Activated CD4-positive, alpha-beta T cell treated with anti-CD3 and anti-CD28 coated beads for 36 hours (primary cell): Measurements from ENCODE around the gene PLA2G4F. TPM values are rescaled to one million over a fixed set of nuclear protein-coding genes. Genes with fewer than 3 reads are reported as not detected.

ENCODE experiments used
- ATAC-seq: fragments of 200-7000 bp; cut with Tn5 transposase; one replicate; pipeline ENCODE4 v1.10.0; 2021; ENCODE audit warnings: mild to moderate bottlenecking, moderate library complexity
- CTCF ChIA-PET: fragments of 350-600 bp; sonication (Branson Sonifier 250); formaldehyde crosslinking; loops from one replicate; lab custom pipeline; 2021; ENCODE audit warnings: antibody characterized with exemption; lab: Charles Lee
- POLR2A ChIA-PET: fragments of 350-600 bp; sonication (Branson Sonifier 250); formaldehyde crosslinking; loops from one replicate; lab custom pipeline; 2021; ENCODE audit warnings: antibody characterized with exemption, inconsistent platforms; lab: Charles Lee
- DNase-seq: peaks from one replicate; pipeline ENCODE4 v3.0.0-alpha.2; 2020
- H3K27ac Mint-ChIP-seq: one replicate; pipeline ENCODE4 v1.8.0; 2021; ENCODE audit warnings: mixed read lengths
- H3K27me3 Mint-ChIP-seq: one replicate; pipeline ENCODE4 v1.8.0; 2021; ENCODE audit warnings: mixed read lengths
- H3K36me3 Mint-ChIP-seq: one replicate; pipeline ENCODE4 v1.8.0; 2021; ENCODE audit warnings: low read depth, mixed read lengths
- H3K4me1 Mint-ChIP-seq: one replicate; pipeline ENCODE4 v1.8.0; 2021; ENCODE audit warnings: mixed read lengths
- H3K4me3 Mint-ChIP-seq: one replicate; pipeline ENCODE4 v1.8.0; 2021; ENCODE audit warnings: mild to moderate bottlenecking, moderate library complexity, mixed read lengths
- H3K9me3 Mint-ChIP-seq: one replicate; pipeline ENCODE4 v1.8.0; 2021; ENCODE audit warnings: low read depth, mixed read lengths
- intact Hi-C, 2 experiments: fragments of 100-400 bp; cut with DNase I in 1 of 2; cut with micrococcal nuclease in 1 of 2; formaldehyde crosslinking; loops; one replicate each; pipeline versions ENCODE4 v1.14.2 to v1.15.1; 2022 to 2024; cut with DNase I, micrococcal nuclease
- total RNA-seq, 2 experiments: library from RNA; stranded (reverse); gene quantifications; one replicate each; pipeline ENCODE4 v1.2.3, GENCODE V29; 2021

PLA2G4F gene
- total RNA-seq, 2 experiments from 2014 or later = not detected

GRCh38 chr15:42184736-42185135, 28.3 kb upstream of the PLA2G4F start:
- no peak for ATAC-seq
- H3K4me1 Mint-ChIP-seq = peaks cover 17% of the 10 kb centered on the region
- DNase-seq = no peak
- intact Hi-C loops = no loop called here
- no peaks in the 10 kb centered on the region for H3K9me3 Mint-ChIP-seq
- H3K36me3 Mint-ChIP-seq = peaks cover 56% of the 10 kb centered on the region
- ChIA-PET CTCF (interaction anchor here (2.0 kb wide), 1 partner anchor 7 kb away, joined by 4 read pairs; no protein-coding TSS in a partner anchor), POLR2A (no interaction called here)
- no peaks in the 10 kb centered on the region for H3K27me3 Mint-ChIP-seq
- no peak overlapping the region for H3K4me3 Mint-ChIP-seq
- no peak overlapping the region for H3K27ac Mint-ChIP-seq

- Mint-ChIP-seq H3K27ac (no peak overlapping the region), H3K27me3 (no peaks in the 10 kb centered on the region), H3K4me3 (no peak overlapping the region), H3K36me3 (peaks cover 56% of the 10 kb centered on the region), H3K9me3 (no peaks in the 10 kb centered on the region), H3K4me1 (peaks cover 15% of the 10 kb centered on the region)
- ATAC-seq (no peak), DNase-seq (no peak)
- intact Hi-C loops = no loop called here
- ChIA-PET POLR2A (no interaction called here), CTCF (interaction anchor here (2.0 kb wide), 1 partner anchor 8 kb away, joined by 4 read pairs; no protein-coding TSS in a partner anchor)
Measured at GRCh38 chr15:42184296-42184695, 27.9 kb upstream of the PLA2G4F start.

GRCh38 chr15:42182961-42183360, 26.5 kb upstream of the PLA2G4F start:
- H3K4me3 Mint-ChIP-seq = no peak overlapping the region

GRCh38 chr15:42182328-42182886, 26.0 kb upstream of the PLA2G4F start:
- no peaks in the 10 kb centered on the region for H3K9me3 Mint-ChIP-seq
- no peaks in the 10 kb centered on the region for H3K27me3 Mint-ChIP-seq
- POLR2A ChIA-PET = no interaction called here
- intact Hi-C loops = no loop called here
- peaks cover 49% of the 10 kb centered on the region for H3K36me3 Mint-ChIP-seq
- CTCF ChIA-PET = interaction anchor here (2.0 kb wide), 1 partner anchor 10 kb away, joined by 4 read pairs; no protein-coding TSS in a partner anchor
- H3K4me3 Mint-ChIP-seq = no peak overlapping the region
- ATAC-seq (peak; percentile 97), DNase-seq (peak; percentile 31)
- peak overlapping the region; percentile 82 for H3K27ac Mint-ChIP-seq
- H3K4me1 Mint-ChIP-seq = peaks cover 10% of the 10 kb centered on the region

More at GRCh38 chr15:42182961-42183360, 26.5 kb upstream of the PLA2G4F start:
- no peak for DNase-seq
- POLR2A ChIA-PET = no interaction called here
- intact Hi-C loops = no loop called here
- Mint-ChIP-seq H3K9me3 (no peaks in the 10 kb centered on the region), H3K4me1 (peaks cover 10% of the 10 kb centered on the region), H3K27me3 (no peaks in the 10 kb centered on the region), H3K36me3 (peaks cover 54% of the 10 kb centered on the region), H3K27ac (peak overlapping the region; percentile 82)
- ATAC-seq = peak; percentile 24
- CTCF ChIA-PET = interaction anchor here (0.7 to 2.0 kb wide), 2 partner anchors 9 to 256 kb away, joined by 3 to 4 read pairs; no protein-coding TSS in a partner anchor

- ATAC-seq = no peak
- DNase-seq = no peak
- no peak overlapping the region for H3K27ac Mint-ChIP-seq
- no peaks in the 10 kb centered on the region for H3K9me3 Mint-ChIP-seq
- H3K27me3 Mint-ChIP-seq = no peaks in the 10 kb centered on the region
- peaks cover 46% of the 10 kb centered on the region for H3K36me3 Mint-ChIP-seq
- peaks cover 9% of the 10 kb centered on the region for H3K4me1 Mint-ChIP-seq
- intact Hi-C loops = no loop called here
- ChIA-PET CTCF (no interaction called here), POLR2A (no interaction called here)
- no peak overlapping the region for H3K4me3 Mint-ChIP-seq
Measured at GRCh38 chr15:42178056-42178455, 21.6 kb upstream of the PLA2G4F start.

GRCh38 chr15:42175671-42176070, 19.2 kb upstream of the PLA2G4F start:
- DNase-seq = no peak
- peaks cover 47% of the 10 kb centered on the region for H3K36me3 Mint-ChIP-seq
- POLR2A ChIA-PET = interaction anchor here (1.5 kb wide), 1 partner anchor 14 kb away, joined by 5 read pairs; no protein-coding TSS in a partner anchor

GRCh38 chr15:42172475-42172874, 16.0 kb upstream of the PLA2G4F start:
- intact Hi-C loops = no loop called here
- H3K27ac Mint-ChIP-seq = peak overlapping the region; percentile 52
- H3K4me3 Mint-ChIP-seq = no peak overlapping the region
- H3K27me3 Mint-ChIP-seq = no peaks in the 10 kb centered on the region
- DNase-seq (no peak), ATAC-seq (no peak)
- H3K4me1 Mint-ChIP-seq = peaks cover 11% of the 10 kb centered on the region
- peaks cover 49% of the 10 kb centered on the region for H3K36me3 Mint-ChIP-seq
- ChIA-PET CTCF (no interaction called here), POLR2A (no interaction called here)
- H3K9me3 Mint-ChIP-seq = no peaks in the 10 kb centered on the region

More at GRCh38 chr15:42175671-42176070, 19.2 kb upstream of the PLA2G4F start:
- CTCF ChIA-PET = interaction anchor here (0.7 kb wide), 2 partner anchors 11 to 40 kb away, joined by 3 read pairs; no protein-coding TSS in a partner anchor
- peaks cover 11% of the 10 kb centered on the region for H3K4me1 Mint-ChIP-seq
- H3K27me3 Mint-ChIP-seq = no peaks in the 10 kb centered on the region
- H3K27ac Mint-ChIP-seq = no peak overlapping the region
- no peak for ATAC-seq
- no peaks in the 10 kb centered on the region for H3K9me3 Mint-ChIP-seq
- intact Hi-C loops = no loop called here
- no peak overlapping the region for H3K4me3 Mint-ChIP-seq

GRCh38 chr15:42171795-42172194, 15.4 kb upstream of the PLA2G4F start:
- Mint-ChIP-seq H3K27me3 (no peaks in the 10 kb centered on the region), H3K9me3 (no peaks in the 10 kb centered on the region), H3K36me3 (peaks cover 53% of the 10 kb centered on the region), H3K4me1 (peaks cover 11% of the 10 kb centered on the region), H3K4me3 (no peak overlapping the region), H3K27ac (peak overlapping the region; percentile 52)
- DNase-seq (no peak), ATAC-seq (no peak)
- ChIA-PET CTCF (interaction anchor here (0.6 kb wide), 1 partner anchor 18 kb away, joined by 3 read pairs; no protein-coding TSS in a partner anchor), POLR2A (no interaction called here)
- intact Hi-C loops = no loop called here

GRCh38 chr15:42171122-42171521, 14.7 kb upstream of the PLA2G4F start:
- H3K27ac Mint-ChIP-seq = peak overlapping the region; percentile 52
- H3K9me3 Mint-ChIP-seq = no peaks in the 10 kb centered on the region
- peaks cover 57% of the 10 kb centered on the region for H3K36me3 Mint-ChIP-seq
- peaks cover 11% of the 10 kb centered on the region for H3K4me1 Mint-ChIP-seq
- DNase-seq (no peak), ATAC-seq (peak; percentile 53)
- H3K4me3 Mint-ChIP-seq = no peak overlapping the region
- ChIA-PET CTCF (interaction anchor here (0.6 kb wide), 1 partner anchor 17 kb away, joined by 3 read pairs; no protein-coding TSS in a partner anchor), POLR2A (no interaction called here)
- intact Hi-C loops = no loop called here
- H3K27me3 Mint-ChIP-seq = no peaks in the 10 kb centered on the region

- DNase-seq = no peak
- CTCF ChIA-PET = no interaction called here
Measured at GRCh38 chr15:42166225-42166940, 9.9 kb upstream of the PLA2G4F start.

GRCh38 chr15:42165106-42165505, 8.7 kb upstream of the PLA2G4F start:
- no peaks in the 10 kb centered on the region for H3K27me3 Mint-ChIP-seq
- CTCF ChIA-PET = interaction anchor here (0.6 to 1.7 kb wide), 3 partner anchors 10 to 428 kb away, joined by 3 read pairs; no protein-coding TSS in a partner anchor

More at GRCh38 chr15:42166225-42166940, 9.9 kb upstream of the PLA2G4F start:
- no peaks in the 10 kb centered on the region for H3K9me3 Mint-ChIP-seq
- POLR2A ChIA-PET = no interaction called here
- no peak overlapping the region for H3K4me3 Mint-ChIP-seq
- no peaks in the 10 kb centered on the region for H3K27me3 Mint-ChIP-seq
- intact Hi-C loops = no loop called here
- H3K36me3 Mint-ChIP-seq = peaks cover 44% of the 10 kb centered on the region
- peaks cover 6% of the 10 kb centered on the region for H3K4me1 Mint-ChIP-seq
- no peak for ATAC-seq
- H3K27ac Mint-ChIP-seq = no peak overlapping the region

More at GRCh38 chr15:42165106-42165505, 8.7 kb upstream of the PLA2G4F start:
- ATAC-seq = no peak
- no peak overlapping the region for H3K4me3 Mint-ChIP-seq
- no peaks in the 10 kb centered on the region for H3K9me3 Mint-ChIP-seq
- peak overlapping the region; percentile 35 for H3K27ac Mint-ChIP-seq
- intact Hi-C loops = no loop called here
- DNase-seq = no peak
- no peaks in the 10 kb centered on the region for H3K4me1 Mint-ChIP-seq
- H3K36me3 Mint-ChIP-seq = peaks cover 35% of the 10 kb centered on the region
- POLR2A ChIA-PET = no interaction called here
